ENCODE results near the gene TMEM181. TPM values are rescaled to one million over a fixed set of nuclear protein-coding genes. Genes with fewer than 3 reads are reported as not detected.

TMEM181 gene
- total RNA-seq, 4 donors from 2014 or later = 16.7 to 28.1 (median 21.2) TPM

GRCh38 chr6:158559338-158559894 lies 475 bp upstream of the TMEM181 start:
- no peaks in the 10 kb centered on the region for H3K9me3 ChIP-seq
- no peak for TF ChIP-seq CTCF (IDR thresholded peaks at IDR 0.05)
- no peak for TF ChIP-seq POLR2A (IDR thresholded peaks at IDR 0.05)
- H3K36me3 ChIP-seq = no peaks in the 10 kb centered on the region
- DNase-seq = peak in 1 of 2 donors; percentile 7
- peaks cover 12 to 18% of the 10 kb centered on the region in 2 donors for H3K4me1 ChIP-seq
- intact Hi-C loops (cut with DNase I) = no loop called here
- peak overlapping the region; percentile 61 to 79 (median 68) for H3K4me3 ChIP-seq (replicated peaks in 1 of 3)
- no peaks in the 10 kb centered on the region for H3K27me3 ChIP-seq
- peak overlapping the region in 2 of 3 donors; percentile 65 to 85 for H3K27ac ChIP-seq
- 34 to 43% methylated on average over 14 of the region's 14 CpGs for WGBS, 2 donors

- Histone ChIP-seq H3K36me3 (no peaks in the 10 kb centered on the region), H3K27ac (peak overlapping the region in 2 of 3 donors; percentile 85), H3K4me1 (peaks cover 12 to 18% of the 10 kb centered on the region in 2 donors), H3K9me3 (no peaks in the 10 kb centered on the region), H3K4me3 (replicated peaks in 1 of 3) (peak overlapping the region; percentile 61 to 79 (median 68)), H3K27me3 (no peaks in the 10 kb centered on the region)
- intact Hi-C loops (cut with DNase I) = no loop called here
- 5 to 6% methylated on average over 8 to 15 of the region's 19 CpGs for WGBS, 2 donors
- peak; percentile 32 to 45 for DNase-seq
- no peak for TF ChIP-seq CTCF (IDR thresholded peaks at IDR 0.05)
- TF ChIP-seq POLR2A (IDR thresholded peaks at IDR 0.05) = peak in 1 of 2 donors; percentile 6
Measured at GRCh38 chr6:158560836-158561320, 987 bp downstream of the TMEM181 start.

GRCh38 chr6:158561321-158561884 lies 1.5 kb downstream of the TMEM181 start:
- H3K27ac ChIP-seq = no peak overlapping the region
- WGBS, 2 donors = 60 to 80% methylated on average over 14 of the region's 14 CpGs
- no peaks in the 10 kb centered on the region for H3K36me3 ChIP-seq
- H3K27me3 ChIP-seq = no peaks in the 10 kb centered on the region
- intact Hi-C loops (cut with DNase I) = no loop called here
- H3K4me1 ChIP-seq = peaks cover 12 to 18% of the 10 kb centered on the region in 2 donors
- DNase-seq = no peak
- H3K9me3 ChIP-seq = no peaks in the 10 kb centered on the region
- TF ChIP-seq POLR2A (IDR thresholded peaks at IDR 0.05) (peak in 1 of 2 donors; percentile 1), CTCF (IDR thresholded peaks at IDR 0.05) (no peak)
- peak overlapping the region in 2 of 3 donors; percentile 61 to 79 for H3K4me3 ChIP-seq (replicated peaks in 1 of 3)

GRCh38 chr6:158561938-158562337 lies 2.0 kb downstream of the TMEM181 start:
- 83 to 93% methylated on average over 8 of the region's 8 CpGs for WGBS, 2 donors
- intact Hi-C loops (cut with DNase I) = no loop called here

More at GRCh38 chr6:158561938-158562337, 2.0 kb downstream of the TMEM181 start:
- H3K4me3 ChIP-seq (replicated peaks in 1 of 3) = no peak overlapping the region
- no peak overlapping the region for H3K27ac ChIP-seq
- peaks cover 12 to 18% of the 10 kb centered on the region in 2 donors for H3K4me1 ChIP-seq
- H3K36me3 ChIP-seq = no peaks in the 10 kb centered on the region
- no peaks in the 10 kb centered on the region for H3K9me3 ChIP-seq
- H3K27me3 ChIP-seq = no peaks in the 10 kb centered on the region
- no peak for DNase-seq
- TF ChIP-seq CTCF (IDR thresholded peaks at IDR 0.05) = no peak
- TF ChIP-seq POLR2A (IDR thresholded peaks at IDR 0.05) = no peak
